C4-2B (cell line): ENCODE data around the gene NSMCE1.

ENCODE experiments used
- CTCF ChIP-seq: fragments of 450-650 bp; conservative IDR thresholded peaks from 2 replicates; pipeline ENCODE4 v1.5.1; 2017; ENCODE audit warnings: mild to moderate bottlenecking
- ZFX ChIP-seq: fragments of 450-650 bp; IDR thresholded peaks from 2 replicates; pipeline ENCODE4 v1.6.1; 2017

DNA sequence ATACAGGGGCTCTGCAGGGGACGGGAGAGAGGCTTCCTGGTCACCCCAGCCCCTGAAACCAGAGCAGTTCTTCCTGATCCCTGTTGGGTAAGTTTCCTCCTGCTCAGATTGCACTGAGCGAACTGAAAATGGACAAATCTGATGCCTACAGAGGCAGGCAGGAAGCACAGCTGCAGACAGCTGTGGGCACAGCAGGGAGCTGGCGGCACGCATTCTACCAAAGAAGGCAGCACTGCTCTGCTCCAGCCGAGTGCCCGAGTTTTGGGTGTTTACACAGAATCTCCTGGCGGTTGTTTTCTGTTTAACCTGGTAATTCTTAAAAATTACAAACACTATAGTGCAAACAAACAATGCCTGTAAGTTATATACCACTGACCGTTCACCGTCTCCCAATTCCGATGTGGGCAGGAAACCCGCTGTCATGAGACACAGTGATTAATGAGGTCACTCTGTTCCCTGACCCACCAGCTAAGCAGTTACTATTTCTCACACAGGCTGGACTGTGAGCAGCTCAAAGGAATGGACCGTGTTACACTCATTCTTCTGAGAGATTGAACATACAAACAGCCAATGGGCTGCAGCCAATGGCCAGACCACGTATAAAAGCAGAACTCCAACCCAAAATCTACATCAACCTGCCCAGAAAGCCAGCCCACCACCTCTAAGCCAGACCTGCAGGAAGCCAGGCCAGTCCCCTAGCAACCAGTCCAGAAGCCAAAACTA is 25.5 kb downstream of the NSMCE1 start:
- no peak for TF ChIP-seq CTCF
- TF ChIP-seq ZFX = no peak
